HG02759 (cell line): ENCODE results near the gene ARSA.
A peak's percentile ranks its signal among the peaks of the same experiment; 100 is the strongest.

ENCODE experiments used
- ATAC-seq: cut with Tn5 transposase; IDR thresholded peaks from one replicate; pipeline ENCODE4 v1.9.1; 2021; ENCODE audit warnings: mild to moderate bottlenecking, moderate library complexity; ENCODE audit not compliant: unreplicated experiment

ARSA gene

DNA sequence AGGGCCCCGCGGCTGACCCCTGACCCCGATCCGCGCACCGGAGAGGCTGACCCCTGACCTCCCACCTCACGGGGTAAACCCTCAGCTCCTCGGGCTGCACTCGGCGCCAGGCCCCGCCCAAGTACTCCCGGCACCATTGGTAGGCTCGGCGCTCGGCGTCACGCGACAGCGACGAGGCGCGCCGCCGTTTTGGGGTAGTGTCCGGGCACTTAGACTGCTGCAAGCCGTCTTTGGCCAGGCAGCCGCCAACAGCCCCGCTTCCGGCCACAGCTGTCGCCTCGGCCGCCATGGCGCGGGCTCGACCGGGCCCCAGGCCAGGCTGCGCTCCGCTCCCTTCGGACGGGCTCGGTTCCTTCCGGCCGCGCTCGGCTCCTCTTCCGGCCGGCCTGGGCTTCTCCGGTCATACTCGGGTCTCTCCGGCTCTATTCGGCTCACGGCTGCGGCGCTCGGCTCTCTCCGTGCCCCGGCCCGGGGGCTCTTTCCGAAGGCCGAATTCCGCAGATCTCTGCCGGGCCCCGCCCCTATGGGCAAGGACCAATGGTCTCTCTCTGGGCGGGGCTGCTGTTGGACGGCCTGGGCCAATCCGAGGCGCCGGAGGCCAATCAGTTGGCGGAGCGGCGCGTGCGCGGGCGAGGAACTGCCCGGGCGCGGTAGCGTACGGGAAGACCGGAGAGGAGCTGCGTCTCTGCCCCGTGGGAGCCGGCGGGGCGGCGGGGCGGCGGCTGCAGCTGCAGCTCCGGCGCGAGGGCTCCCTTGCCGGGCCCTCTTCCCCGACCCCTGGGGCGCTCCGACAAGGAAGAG lies 45.3 kb downstream of the ARSA start, which contains the start of gene CHKB:
TSS of gene CHKB (minus strand) at position 357 of the 801 bp plus-strand sequence. CDS start at position 289, 68 bp downstream.
- ATAC-seq: peak; percentile 88

DNA sequence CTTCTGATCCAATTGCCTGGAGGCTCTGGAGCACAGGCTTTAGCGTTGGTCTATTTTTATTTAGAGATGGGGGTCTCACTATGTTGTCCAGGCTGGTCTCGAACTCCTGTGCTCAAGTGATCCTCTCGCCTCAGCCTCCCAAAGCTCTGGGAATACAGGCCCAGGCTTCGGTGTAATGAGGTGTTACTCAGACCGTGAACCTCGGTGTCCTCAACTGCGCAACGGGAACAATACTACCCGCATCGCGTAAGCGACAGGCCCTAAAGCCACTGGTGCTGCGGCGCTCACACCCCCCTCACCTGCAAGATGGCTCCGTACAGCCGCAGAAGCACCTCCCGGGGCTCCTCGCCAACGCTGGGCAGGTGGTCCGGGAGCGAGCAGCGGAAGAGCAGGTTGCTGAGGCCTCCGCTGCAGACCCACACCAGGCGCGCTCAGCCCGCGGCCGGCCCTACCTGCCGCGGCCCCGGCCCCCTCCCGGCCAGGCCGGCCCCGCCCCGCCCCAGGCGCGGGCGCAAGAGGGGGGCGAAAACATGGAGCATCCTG lies 45.9 kb downstream of the ARSA start:
- ATAC-seq: peak; percentile 1

DNA sequence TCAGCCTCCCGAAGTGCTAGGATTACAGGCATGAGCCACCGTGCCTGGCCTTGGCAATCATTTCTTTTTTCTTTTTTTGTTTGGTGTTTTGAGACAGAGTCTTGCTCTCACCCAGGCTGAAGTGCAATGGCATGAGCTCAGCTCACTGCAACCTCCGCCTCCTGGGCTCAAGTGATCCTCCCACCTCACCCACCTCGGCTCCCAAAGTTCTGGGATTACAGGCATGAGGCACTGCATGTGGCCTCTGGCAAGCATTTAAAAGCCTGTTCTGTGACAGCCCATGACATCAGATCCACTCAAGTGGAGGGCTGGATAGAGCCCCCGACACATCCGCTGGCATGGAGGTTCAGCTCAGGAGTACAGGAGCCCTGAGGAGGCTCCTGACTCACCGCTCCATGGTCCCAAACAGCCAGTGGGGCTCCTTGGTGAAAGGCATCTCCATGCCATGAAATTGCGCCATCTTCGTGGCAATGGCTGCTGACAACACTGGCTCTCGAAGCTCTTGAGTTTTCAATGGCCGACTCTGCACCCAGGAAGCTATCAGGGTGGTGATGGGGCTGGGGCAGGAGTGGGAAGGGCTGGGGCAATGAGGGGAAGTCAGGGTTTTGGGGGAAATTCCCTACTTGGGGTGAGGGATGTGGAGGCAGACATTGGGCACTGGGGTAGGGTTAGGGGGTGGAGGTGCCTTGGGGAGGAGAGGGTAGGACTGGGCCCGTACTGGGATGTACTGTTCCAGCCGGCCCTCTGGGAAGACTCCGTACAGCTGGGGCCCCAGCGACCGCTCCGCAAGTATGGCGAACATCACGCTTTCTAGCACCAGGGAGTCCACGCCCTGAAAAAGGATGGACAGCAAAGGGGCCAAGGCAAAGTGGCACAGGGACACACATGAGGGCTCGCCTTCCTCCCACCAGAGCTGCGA lies 46.7 kb downstream of the ARSA start:
- ATAC-seq: no peak

DNA sequence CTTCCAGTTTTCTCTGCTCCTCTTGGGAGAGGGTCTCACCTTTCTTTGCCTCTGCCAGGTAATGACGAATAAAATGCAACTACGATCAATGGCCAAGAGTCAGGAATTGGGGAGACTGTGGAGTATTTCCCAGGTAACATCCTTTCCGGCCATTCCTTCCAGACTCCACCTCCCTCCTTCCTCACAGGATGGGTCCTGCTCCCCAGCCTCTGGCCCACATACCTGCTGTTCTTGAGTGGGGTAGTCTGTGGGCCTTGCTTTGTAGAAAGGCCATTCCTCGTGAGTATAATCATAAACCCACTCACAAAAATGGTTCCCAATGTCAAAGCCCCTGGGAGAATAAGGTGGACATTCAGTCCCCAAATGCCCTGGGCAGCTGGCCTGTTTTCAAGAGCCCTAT lies 48.2 kb downstream of the ARSA start:
- ATAC-seq: no peak

DNA sequence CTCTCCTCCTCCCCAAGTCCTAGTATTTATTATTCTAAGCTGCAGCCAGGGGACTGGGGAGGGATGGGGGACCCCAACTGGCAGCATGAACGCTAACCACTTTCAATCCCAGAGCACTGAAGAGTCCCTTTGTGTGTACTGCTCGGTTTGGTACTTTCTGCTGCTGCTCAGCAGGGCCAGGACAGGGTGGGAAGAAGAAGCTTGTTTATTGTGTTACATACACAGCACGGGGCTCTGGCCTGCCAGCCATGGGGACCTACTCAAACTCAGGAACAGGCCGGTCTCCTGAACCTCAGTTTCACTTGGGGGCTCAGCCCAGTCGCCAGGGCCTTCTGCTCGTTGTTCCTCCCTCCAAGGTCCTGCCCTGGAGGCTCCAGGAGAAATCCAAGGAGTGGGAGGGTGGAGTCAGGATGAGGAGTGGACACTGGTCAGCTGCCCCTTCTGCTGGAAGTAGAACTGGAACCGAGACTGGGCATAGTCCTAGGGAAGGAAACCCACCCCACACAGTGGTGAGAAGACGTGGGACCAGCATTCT lies 49.1 kb downstream of the ARSA start:
- no peak for ATAC-seq

DNA sequence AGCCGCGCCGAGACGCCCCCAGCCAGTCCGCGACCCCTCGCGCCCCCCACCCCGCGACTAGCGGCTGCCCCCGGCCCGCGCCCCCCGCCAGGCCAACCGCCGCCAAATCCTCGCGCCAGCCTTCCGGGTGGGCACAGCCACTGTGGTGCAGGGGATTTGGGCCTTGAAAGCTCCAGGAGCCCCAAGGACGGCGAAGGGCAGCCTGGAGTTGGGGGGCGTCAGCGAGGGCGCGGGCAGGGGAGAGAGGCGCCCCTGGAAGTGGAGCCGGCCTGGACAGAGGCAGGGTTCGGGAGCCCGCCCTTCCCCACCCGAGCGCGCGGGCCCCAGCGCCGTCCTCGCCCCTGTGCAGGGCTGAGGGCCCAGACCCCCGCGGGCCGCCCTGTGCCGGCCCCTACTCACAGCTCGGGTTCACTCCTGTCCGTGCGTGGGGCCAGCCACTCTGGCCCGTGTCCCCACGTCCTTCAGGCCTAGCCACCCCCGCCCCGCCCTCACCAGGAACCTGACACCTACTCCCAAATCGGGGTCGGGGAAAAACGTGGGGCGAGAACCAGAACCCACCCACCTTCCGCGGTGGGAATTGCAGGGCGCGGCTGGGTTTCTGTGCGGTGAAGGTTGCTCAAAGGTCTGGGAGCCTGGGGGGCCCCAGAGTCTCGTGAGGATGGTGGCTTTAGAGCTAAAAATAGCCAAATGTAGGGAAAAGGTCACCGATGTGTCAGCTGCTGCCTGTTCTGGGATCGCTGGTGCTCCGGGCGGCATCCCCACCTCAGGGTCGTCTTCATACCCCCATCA lies 49.8 kb downstream of the ARSA start, which contains the start of gene CPT1B:
TSS of gene CPT1B (minus strand) at position 441 of the 789 bp plus-strand sequence. CDS start 512 bp downstream, outside the sequence.
- ATAC-seq: no peak

DNA sequence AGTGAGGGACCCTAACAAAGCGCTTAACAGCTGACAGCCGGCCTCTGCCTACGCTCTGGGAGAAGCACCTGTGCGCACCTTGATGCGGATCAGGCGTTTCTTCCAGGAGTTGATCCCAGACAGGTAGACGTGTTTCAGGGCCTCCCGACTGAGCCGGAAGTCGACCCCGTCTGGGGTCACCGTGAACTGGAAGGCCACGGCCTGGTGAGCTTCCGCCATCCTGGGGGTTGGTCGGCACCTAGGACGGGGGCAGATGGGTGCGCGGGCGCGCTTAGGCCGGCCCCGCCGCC lies 50.3 kb downstream of the ARSA start:
- ATAC-seq: no peak

DNA sequence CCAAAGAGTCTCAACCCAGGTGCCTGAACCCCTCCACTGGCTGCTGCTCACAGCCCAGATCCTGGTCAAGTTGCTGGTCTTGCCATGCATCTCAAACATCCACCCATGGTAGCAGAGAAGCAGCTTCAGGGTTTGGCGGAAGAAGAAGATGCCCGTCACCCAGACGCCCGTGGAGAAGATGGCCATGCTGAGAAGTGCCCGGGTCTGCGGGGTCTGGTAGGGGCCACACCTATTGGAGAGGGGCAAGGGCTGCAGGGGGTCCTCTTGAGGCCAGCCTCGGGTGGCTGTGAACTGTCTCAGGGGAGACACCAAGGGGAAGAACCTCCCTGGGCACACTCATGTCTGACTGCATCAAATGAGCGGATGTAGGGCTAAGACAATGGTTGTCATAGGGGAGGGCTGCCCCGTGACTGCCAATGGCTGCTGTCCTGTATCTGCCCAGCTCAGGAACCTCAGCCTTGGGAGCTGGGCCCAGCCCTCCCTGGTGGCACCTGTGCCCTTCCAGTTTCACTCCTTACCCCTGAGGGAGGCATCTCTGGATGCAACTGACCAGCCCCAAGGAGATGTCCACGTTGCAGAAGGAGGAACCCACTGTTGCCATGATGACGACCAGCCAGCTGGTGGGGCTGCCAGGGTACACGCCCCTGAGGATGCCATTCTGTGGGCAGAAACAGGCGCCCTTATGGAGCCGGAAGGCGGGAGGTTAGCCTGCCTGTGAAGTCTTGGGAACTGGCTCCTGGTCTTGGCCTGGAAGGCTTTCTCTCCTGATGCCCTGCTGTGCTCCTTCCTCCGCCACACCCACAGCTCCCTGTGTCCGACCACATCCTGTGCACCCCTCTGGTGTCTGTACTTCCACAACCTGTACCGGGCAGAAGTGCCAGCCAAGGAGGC lies 50.9 kb downstream of the ARSA start:
- no peak for ATAC-seq

DNA sequence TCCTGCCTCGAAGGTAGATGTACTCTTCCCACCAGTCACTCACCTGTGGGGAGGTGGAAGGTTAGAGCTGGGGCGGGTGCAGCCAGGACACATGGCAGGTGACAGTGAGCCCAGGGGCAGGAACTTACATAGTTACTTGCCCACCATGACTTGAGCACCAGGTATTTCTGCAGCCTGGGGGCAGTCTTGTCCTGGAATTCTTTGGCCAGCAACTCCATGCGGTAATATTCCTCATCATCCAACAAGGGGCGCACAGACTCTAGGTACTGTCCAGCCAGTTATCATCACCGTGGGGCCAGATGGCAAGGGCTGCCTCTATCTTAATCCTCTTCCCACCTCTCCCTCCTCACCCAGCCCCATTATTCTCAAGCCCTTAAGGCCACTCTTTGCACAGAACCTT lies 51.9 kb downstream of the ARSA start:
- ATAC-seq: no peak

DNA sequence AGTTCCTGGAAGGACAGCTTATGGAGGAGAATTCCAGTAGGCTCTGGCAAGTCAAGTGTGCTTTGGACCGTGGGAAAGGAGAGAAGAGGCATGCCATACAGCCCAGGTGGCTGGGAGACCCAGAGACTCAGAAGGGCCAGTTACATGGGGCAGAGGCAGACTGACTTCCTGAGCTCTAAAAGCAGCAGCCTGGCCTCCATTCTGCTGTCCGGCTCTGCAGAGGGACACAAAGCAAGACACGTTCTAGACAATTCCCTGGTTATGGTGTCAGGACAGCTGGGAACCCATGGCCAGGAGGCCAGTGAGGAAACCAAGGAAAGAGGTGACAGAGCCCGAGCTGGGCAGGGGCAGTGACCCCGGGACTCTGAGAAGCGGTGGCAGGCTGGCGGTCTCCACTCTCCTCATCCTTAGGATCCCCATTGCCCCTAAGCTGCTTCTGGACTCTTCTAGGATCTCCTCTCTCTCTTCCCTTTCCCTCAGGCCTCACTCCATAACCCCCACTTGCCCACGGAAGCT lies 52.5 kb downstream of the ARSA start:
- no peak for ATAC-seq
